K562 (cell line): ENCODE data around the gene PHACTR3. TPM values are rescaled to one million over a fixed set of nuclear protein-coding genes. Genes with fewer than 3 reads are reported as not detected.

Source experiments
- ATAC-seq: fragments of 200-7000 bp; cut with Tn5 transposase; 3 replicates; pipeline ENCODE4 v1.9.1; 2020; ENCODE audit warnings: moderate library complexity
- BruUV-seq: library from RNA; stranded (reverse); fragments of 400-500 nt; replicated peaks from 2 replicates; lab custom pipeline; 2021; lab: Mats Ljungman, UMichigan
- CTCF ChIA-PET: fragments of 300-600 bp; formaldehyde crosslinking; extraction: SDS; loops from one replicate; lab custom pipeline; 2021; ENCODE audit warnings: low intra/inter-chr PET ratio; lab: Yijun Ruan, JAX
- POLR2A ChIA-PET: fragments of 300-600, 350-650 bp; sonication (Branson Sonifier 250); formaldehyde crosslinking; extraction: SDS; loops from one replicate; lab custom pipeline; 2021; ENCODE audit warnings: antibody characterized with exemption, inconsistent platforms; lab: Yijun Ruan, JAX
- DNase-seq, 4 experiments: peaks; one replicate each; pipeline versions ENCODE4 v3.0.0 to v3.0.0-alpha.2; 2011 to 2018; ENCODE audit warnings: low spot score in 3 of 4, mixed read lengths in 3 of 4; ENCODE audit errors: extremely low read depth in 1 of 4
- FAIRE-seq: peaks from 2 replicates; lab custom pipeline; 2011; peaks lifted over from hg19 to GRCh38; lab: Jason Lieb, UNC
- H2AFZ ChIP-seq: 2 replicates; pipeline ENCODE4 v1.6.0; 2011; ENCODE audit warnings: low read depth, low read length, control low read depth, inconsistent platforms
- H3K27ac ChIP-seq: fragments of 200-600 bp; 3 replicates; pipeline ENCODE4 v1.8.0; 2011; ENCODE audit warnings: low read depth, mild to moderate bottlenecking, control low read depth, inconsistent platforms, low read length, moderate library complexity, mixed read lengths; ENCODE audit errors: extremely low read depth
- H3K27me3 ChIP-seq, 2 experiments: fragments of 300-600 bp in 1 of 2; 2 replicates in 1 of 2; 3 replicates in 1 of 2; pipeline versions ENCODE4 v1.6.0 to v1.8.0; 2011; ENCODE audit warnings: inconsistent platforms in 2 of 2, low read length in 2 of 2, mild to moderate bottlenecking in 1 of 2, mixed read lengths in 1 of 2, moderate library complexity in 1 of 2; ENCODE audit not compliant: control insufficient read depth in 2 of 2, insufficient read depth in 2 of 2
- H3K36me3 ChIP-seq: fragments of 300-600 bp; 3 replicates; pipeline ENCODE4 v1.8.0; 2011; ENCODE audit warnings: mild to moderate bottlenecking, low read length, inconsistent platforms; ENCODE audit not compliant: control insufficient read depth, insufficient read depth
- H3K4me1 ChIP-seq, 2 experiments: fragments of 200-600 bp in 1 of 2; replicated peaks in 1 of 2; 2 replicates in 1 of 2; 3 replicates in 1 of 2; pipeline versions ENCODE4 v1.5.1 to v1.8.0; 2011; ENCODE audit warnings: inconsistent platforms in 2 of 2, low read length in 2 of 2, mild to moderate bottlenecking in 1 of 2, mixed read lengths in 1 of 2, moderate library complexity in 1 of 2; ENCODE audit not compliant: control insufficient read depth in 2 of 2, insufficient read depth in 2 of 2
- H3K4me2 ChIP-seq: 2 replicates; pipeline ENCODE4 v1.6.1; 2011; ENCODE audit warnings: low read length, control low read depth, inconsistent platforms, mixed read lengths; ENCODE audit not compliant: insufficient read depth
- H3K4me3 ChIP-seq: fragments of 200-600 bp; sonication (generic), shearing (Covaris generic); 2 replicates; pipeline ENCODE4 v1.5.1; 2016; ENCODE audit warnings: control low read depth, inconsistent platforms
- H3K79me2 ChIP-seq: fragments of 200-600 bp; 3 replicates; pipeline ENCODE4 v1.8.0; 2011; ENCODE audit warnings: low read length, inconsistent platforms; ENCODE audit not compliant: control insufficient read depth, insufficient read depth
- H3K9ac ChIP-seq, 2 experiments: 2 replicates each; pipeline versions ENCODE4 v1.6.0 to v1.6.1; 2011; ENCODE audit warnings: low read depth in 2 of 2, low read length in 2 of 2, control low read depth in 1 of 2, inconsistent platforms in 1 of 2, mild to moderate bottlenecking in 1 of 2, mixed read lengths in 1 of 2; ENCODE audit not compliant: insufficient read depth in 1 of 2
- H3K9me1 ChIP-seq: one replicate; pipeline ENCODE4 v1.6.0; 2011; ENCODE audit warnings: inconsistent platforms, mild to moderate bottlenecking, low read length, moderate library complexity; ENCODE audit not compliant: control insufficient read depth, insufficient read depth
- H3K9me3 ChIP-seq: replicated peaks from 2 replicates; pipeline ENCODE4 v1.5.1; 2011; ENCODE audit warnings: low read depth, low read length, inconsistent platforms; ENCODE audit not compliant: control insufficient read depth, insufficient read depth
- H4K20me1 ChIP-seq: replicated peaks from 2 replicates; pipeline ENCODE4 v1.6.1; 2011; ENCODE audit warnings: low read length, inconsistent platforms, mixed read lengths; ENCODE audit not compliant: control insufficient read depth, insufficient read depth
- C11orf30 ChIP-seq: fragments of 450-650 bp; IDR thresholded peaks from 2 replicates; pipeline ENCODE4 v1.6.1; 2016; ENCODE audit warnings: low read depth, mild to moderate bottlenecking
- CHD2 ChIP-seq: IDR thresholded peaks from 2 replicates; pipeline ENCODE4 v1.6.1; 2011; ENCODE audit warnings: low read depth, low read length
- EZH2 ChIP-seq: IDR thresholded peaks from 2 replicates; pipeline ENCODE4 v1.6.1; 2012; ENCODE audit warnings: low read depth, mild to moderate bottlenecking, inconsistent platforms, low read length, borderline replicate concordance
- HNRNPK ChIP-seq: fragments of 200-400 bp; formaldehyde crosslinking; IDR thresholded peaks from one replicate; pipeline ENCODE4 v1.6.1; 2018; ENCODE audit warnings: mild to moderate bottlenecking, low read depth, low read length; ENCODE audit not compliant: poor library complexity, severe bottlenecking
- PHF8 ChIP-seq: fragments of 200-600 bp; sonication (generic); IDR thresholded peaks from 2 replicates; pipeline ENCODE4 v1.6.1; 2012; ENCODE audit warnings: mixed run types, mild to moderate bottlenecking, inconsistent platforms, low read length, moderate library complexity, borderline replicate concordance
- SAP30 ChIP-seq: fragments of 200-600 bp; sonication (generic); IDR thresholded peaks from 2 replicates; pipeline ENCODE4 v1.6.1; 2012; ENCODE audit warnings: borderline replicate concordance, low read depth, mild to moderate bottlenecking, moderate library complexity, low read length, control low read depth, inconsistent platforms; ENCODE audit not compliant: insufficient read depth, poor library complexity, severe bottlenecking
- WGBS: fragments of 100-300 bp; shearing (Covaris generic); methylation state at CpG from one replicate; pipeline ENCODE4 v1.1.6; 2016; ENCODE audit warnings: low coverage, mixed read lengths; ENCODE audit not compliant: insufficient coverage; ENCODE audit errors: missing lambda C conversion rate; 5-methylcytosine and 5-hydroxymethylcytosine counted together
- in situ Hi-C: fragments of 300-500 bp; cut with MboI; formaldehyde crosslinking; loops from 4 replicates; pipeline ENCODE4 v1.15.0; 2018; ENCODE audit warnings: inconsistent platforms, mixed read lengths
- intact Hi-C: fragments of 100-400 bp; cut with micrococcal nuclease; formaldehyde crosslinking; loops from 2 replicates; pipeline ENCODE4 v1.14.2; 2022
- polyA plus RNA-seq, 8 experiments: library from polyadenylated mRNA; depleted of rRNA in 4 of 8; stranded (reverse) in 5 of 8; unstranded in 3 of 8; fragments of >200 nt; fragmentation: Nextera tagmentation in 2 of 8; fragmentation: Illumina TruSeq in 1 of 8; extraction: Ambion mirVana in 2 of 8; extraction: Trizol in 1 of 8; gene quantifications; 2 replicates each; pipeline versions ENCODE4 v1.2.1 to v1.2.3, GENCODE V29; 2011 to 2014; ENCODE audit warnings: inconsistent platforms in 1 of 8, missing spikeins in 1 of 8
- total RNA-seq, 7 experiments: library from RNA; depleted of rRNA in 6 of 7; stranded (reverse); fragments of >200 nt in 6 of 7; fragmentation: Illumina TruSeq in 2 of 7; extraction: Trizol in 2 of 7; gene quantifications; 2 replicates each; pipeline versions ENCODE4 v1.2.1 to v1.2.3, GENCODE V29; 2011 to 2021; ENCODE audit warnings: low replicate concordance in 1 of 7
- TF ChIP-seq, protein P1 (sequence below), 2 experiments: fragments of 150-350 bp in 1 of 2; IDR thresholded peaks; 2 replicates each; pipeline ENCODE4 v1.6.1; 2012 to 2016; ENCODE audit warnings: low read depth in 2 of 2, low read length in 2 of 2, mild to moderate bottlenecking in 1 of 2, moderate library complexity in 1 of 2

The PHACTR3 gene
- total and polyA plus RNA-seq, 9 of the 15 experiments (the other 6 are each of a cell fraction or from before 2014, with no cell fraction given): not detected

DNA sequence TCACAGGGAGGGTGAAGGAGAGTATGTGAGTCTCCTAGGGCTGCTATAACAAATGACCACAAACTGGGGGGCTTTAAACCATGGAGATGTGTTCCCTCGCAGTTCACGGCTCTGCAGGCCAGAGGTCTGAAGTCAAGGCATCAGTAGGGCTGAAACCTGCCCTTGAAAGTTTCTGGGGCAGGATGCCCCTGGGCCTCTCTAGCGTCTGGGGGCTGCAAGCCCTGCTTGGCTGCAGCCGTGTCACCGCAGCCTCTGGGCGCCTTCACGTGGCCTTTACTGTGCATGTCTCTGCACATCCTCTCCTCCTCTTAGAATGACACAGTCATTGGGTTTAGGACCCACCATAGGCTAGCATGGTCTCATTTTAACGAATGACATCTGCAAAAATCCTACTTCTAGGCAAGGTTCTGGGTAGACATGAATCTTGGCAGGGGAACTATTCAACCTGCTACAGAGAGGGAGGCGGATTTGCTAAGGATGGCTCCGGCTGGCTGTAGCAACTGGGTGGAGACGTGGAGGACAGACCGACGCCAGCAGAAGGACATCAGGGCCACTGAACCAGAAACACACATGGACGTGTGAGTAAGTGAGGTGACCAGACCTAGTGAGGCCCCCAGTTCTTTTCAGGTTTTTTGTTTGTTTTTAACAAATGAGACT, 58.6 kb downstream of the PHACTR3 start:
- peaks cover 3 to 19% of the 10 kb centered on the region in 2 experiments; a peak in 3 of 5 replicates for H3K27me3 ChIP-seq
- H3K27ac ChIP-seq: no peak overlapping the region
- H3K9me3 ChIP-seq: no peaks in the 10 kb centered on the region
- FAIRE-seq (no peak), DNase-seq (no peak), ATAC-seq (no peak)
- H3K4me1 ChIP-seq: no peaks in the 10 kb centered on the region
- no peaks in the 10 kb centered on the region for H3K79me2 ChIP-seq
- no peak overlapping the region for H3K4me2 ChIP-seq
- no peaks in the 10 kb centered on the region for H3K9me1 ChIP-seq
- H2AFZ ChIP-seq: no peak overlapping the region
- BruUV-seq: no TSS peak
- TF ChIP-seq EZH2 (no peak), HNRNPK (no peak), PHF8 (no peak), SAP30 (no peak), CHD2 (no peak), C11orf30 (no peak)
- TF ChIP-seq, protein P1, sequence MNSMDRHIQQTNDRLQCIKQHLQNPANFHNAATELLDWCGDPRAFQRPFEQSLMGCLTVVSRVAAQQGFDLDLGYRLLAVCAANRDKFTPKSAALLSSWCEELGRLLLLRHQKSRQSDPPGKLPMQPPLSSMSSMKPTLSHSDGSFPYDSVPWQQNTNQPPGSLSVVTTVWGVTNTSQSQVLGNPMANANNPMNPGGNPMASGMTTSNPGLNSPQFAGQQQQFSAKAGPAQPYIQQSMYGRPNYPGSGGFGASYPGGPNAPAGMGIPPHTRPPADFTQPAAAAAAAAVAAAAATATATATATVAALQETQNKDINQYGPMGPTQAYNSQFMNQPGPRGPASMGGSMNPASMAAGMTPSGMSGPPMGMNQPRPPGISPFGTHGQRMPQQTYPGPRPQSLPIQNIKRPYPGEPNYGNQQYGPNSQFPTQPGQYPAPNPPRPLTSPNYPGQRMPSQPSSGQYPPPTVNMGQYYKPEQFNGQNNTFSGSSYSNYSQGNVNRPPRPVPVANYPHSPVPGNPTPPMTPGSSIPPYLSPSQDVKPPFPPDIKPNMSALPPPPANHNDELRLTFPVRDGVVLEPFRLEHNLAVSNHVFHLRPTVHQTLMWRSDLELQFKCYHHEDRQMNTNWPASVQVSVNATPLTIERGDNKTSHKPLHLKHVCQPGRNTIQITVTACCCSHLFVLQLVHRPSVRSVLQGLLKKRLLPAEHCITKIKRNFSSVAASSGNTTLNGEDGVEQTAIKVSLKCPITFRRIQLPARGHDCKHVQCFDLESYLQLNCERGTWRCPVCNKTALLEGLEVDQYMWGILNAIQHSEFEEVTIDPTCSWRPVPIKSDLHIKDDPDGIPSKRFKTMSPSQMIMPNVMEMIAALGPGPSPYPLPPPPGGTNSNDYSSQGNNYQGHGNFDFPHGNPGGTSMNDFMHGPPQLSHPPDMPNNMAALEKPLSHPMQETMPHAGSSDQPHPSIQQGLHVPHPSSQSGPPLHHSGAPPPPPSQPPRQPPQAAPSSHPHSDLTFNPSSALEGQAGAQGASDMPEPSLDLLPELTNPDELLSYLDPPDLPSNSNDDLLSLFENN (IDR thresholded peaks at IDR 0.05; ENCODE audit: low read depth in 2 of 2, low read length in 2 of 2): no peak
- no peaks in the 10 kb centered on the region for H3K36me3 ChIP-seq
- H3K9ac ChIP-seq: no peak overlapping the region
- in situ Hi-C loops: no loop called here
- intact Hi-C loops: no loop called here
- no peak overlapping the region for H3K4me3 ChIP-seq
- H4K20me1 ChIP-seq: no peaks in the 10 kb centered on the region
- ChIA-PET CTCF (no interaction called here), POLR2A (no interaction called here)
- WGBS: 0% methylated on average over 12 of the region's 14 CpGs
